MCF 10A (cell line): ENCODE data around the gene CFHR2. TPM values are rescaled to one million over a fixed set of nuclear protein-coding genes. Genes with fewer than 3 reads are reported as not detected.
"Not testable (repeated sequence)": the region's sequence is repeated elsewhere in the genome, so short reads cannot be mapped to it uniquely, and the experiment has no call there.

Source experiments
- Bru-seq: library from RNA; stranded (reverse); fragments of 400-500 nt; gene quantifications from one replicate; lab custom pipeline; 2021; lab: Mats Ljungman, UMichigan
- BruChase-seq, 2 experiments: library from RNA; stranded (reverse); fragments of 400-500 nt; gene quantifications; one replicate each; lab custom pipeline; 2021; lab: Mats Ljungman, UMichigan
- BruUV-seq: library from RNA; stranded (reverse); fragments of 400-500 nt; replicated peaks from 2 replicates; lab custom pipeline; 2021; lab: Mats Ljungman, UMichigan
- CTCF ChIA-PET: fragments of 300-600 bp; sonication (Branson Sonifier 250); formaldehyde crosslinking; extraction: SDS; loops from one replicate; lab custom pipeline; 2021; ENCODE audit warnings: antibody characterized with exemption, inconsistent platforms; lab: Yijun Ruan, JAX
- POLR2A ChIA-PET: fragments of 300-600, 350-650 bp; sonication (Branson Sonifier 250); formaldehyde crosslinking; extraction: SDS; loops from one replicate; lab custom pipeline; 2020; ENCODE audit warnings: antibody characterized with exemption, inconsistent platforms; lab: Yijun Ruan, JAX
- DNase-seq: peaks from one replicate; pipeline ENCODE4 v3.0.0-alpha.2; 2018; ENCODE audit not compliant: unreplicated experiment
- H3K27ac Mint-ChIP-seq: one replicate; pipeline ENCODE4 v1.8.0; 2022; ENCODE audit warnings: mild to moderate bottlenecking, low read depth, mixed read lengths; ENCODE audit not compliant: unreplicated experiment
- H3K27me3 Mint-ChIP-seq: one replicate; pipeline ENCODE4 v1.8.0; 2022; ENCODE audit warnings: mixed read lengths; ENCODE audit not compliant: insufficient read depth, unreplicated experiment
- H3K36me3 Mint-ChIP-seq: one replicate; pipeline ENCODE4 v1.8.0; 2022; ENCODE audit warnings: mild to moderate bottlenecking, moderate library complexity, mixed read lengths; ENCODE audit not compliant: insufficient read depth, unreplicated experiment
- H3K4me1 Mint-ChIP-seq: one replicate; pipeline ENCODE4 v1.8.0; 2022; ENCODE audit warnings: mixed read lengths; ENCODE audit not compliant: insufficient read depth, unreplicated experiment
- H3K4me3 Mint-ChIP-seq: one replicate; pipeline ENCODE4 v1.8.0; 2022; ENCODE audit warnings: mild to moderate bottlenecking, moderate library complexity, mixed read lengths; ENCODE audit not compliant: unreplicated experiment
- H3K9me3 Mint-ChIP-seq: one replicate; pipeline ENCODE4 v1.8.0; 2022; ENCODE audit warnings: mixed read lengths; ENCODE audit not compliant: unreplicated experiment
- CTCF ChIP-seq: fragments of 200-600 bp; IDR thresholded peaks from one replicate; pipeline ENCODE4 v1.8.0; 2022; ENCODE audit warnings: antibody characterized with exemption, mild to moderate bottlenecking; ENCODE audit not compliant: unreplicated experiment
- intact Hi-C: fragments of 100-400 bp; cut with micrococcal nuclease; formaldehyde crosslinking; loops from 2 replicates; pipeline ENCODE4 v1.14.1; 2022
- long read RNA-seq: library from polyadenylated mRNA; stranded (forward); transcript quantifications from one replicate; pipeline ENCODE4 v2.0.0, GENCODE V29; 2022
- total RNA-seq: library from RNA; stranded (reverse); gene quantifications from 2 replicates; pipeline ENCODE4 v1.2.3, GENCODE V29; 2022

CFHR2 gene
- total RNA-seq = not detected in 2 replicates
- Bru-seq, nascent RNA = not detected
- not detected for BruChase-seq, experiment 1, labeled RNA remaining after a 6-hour chase
- not detected for BruChase-seq, experiment 2, labeled RNA remaining after a 2-hour chase
- long read RNA-seq = 0 reads

GRCh38 chr1:196943568-196943967 is at the start of gene CFHR2:
Gene CFHR2 (plus strand): TSS chr1:196943738. CDS start chr1:196943881, 143 bp downstream.
- intact Hi-C loops, H3K9me3 Mint-ChIP-seq, H3K4me1 Mint-ChIP-seq, DNase-seq, H3K36me3 Mint-ChIP-seq, CTCF ChIA-PET, BruUV-seq, H3K27ac Mint-ChIP-seq, H3K27me3 Mint-ChIP-seq, H3K4me3 Mint-ChIP-seq, POLR2A ChIA-PET: not testable (repeated sequence)

GRCh38 chr1:196896355-196896754 is 47.2 kb upstream of the CFHR2 start:
- no peaks in the 10 kb centered on the region for H3K27me3 Mint-ChIP-seq
- ChIA-PET POLR2A (no interaction called here), CTCF (no interaction called here)
- intact Hi-C loops = no loop called here
- DNase-seq = no peak
- H3K9me3 Mint-ChIP-seq = peaks cover 6% of the 10 kb centered on the region
- H3K4me3 Mint-ChIP-seq = no peak overlapping the region
- no peaks in the 10 kb centered on the region for H3K4me1 Mint-ChIP-seq
- no peak overlapping the region for H3K27ac Mint-ChIP-seq
- no peaks in the 10 kb centered on the region for H3K36me3 Mint-ChIP-seq
- no TSS peak for BruUV-seq
- no peak for TF ChIP-seq CTCF

GRCh38 chr1:196897158-196897828 is 46.2 kb upstream of the CFHR2 start:
- Mint-ChIP-seq H3K27me3 (no peaks in the 10 kb centered on the region), H3K9me3 (peaks cover 6% of the 10 kb centered on the region), H3K4me1 (no peaks in the 10 kb centered on the region), H3K4me3 (no peak overlapping the region), H3K36me3 (no peaks in the 10 kb centered on the region), H3K27ac (no peak overlapping the region)
- CTCF ChIA-PET = no interaction called here
- TF ChIP-seq CTCF = no peak
- POLR2A ChIA-PET = interaction anchor here (0.7 kb wide), 1 partner anchor 191 kb away, joined by 3 read pairs; no protein-coding TSS in a partner anchor
- DNase-seq = no peak
- BruUV-seq = no TSS peak
- intact Hi-C loops = no loop called here

- intact Hi-C loops = no loop called here
- ChIA-PET POLR2A (no interaction called here), CTCF (interaction anchor here (0.6 kb wide), 1 partner anchor 690 kb away, joined by 3 read pairs; no protein-coding TSS in a partner anchor)
- Mint-ChIP-seq H3K36me3 (no peaks in the 10 kb centered on the region), H3K4me1 (no peaks in the 10 kb centered on the region), H3K4me3 (no peak overlapping the region), H3K27me3 (no peaks in the 10 kb centered on the region), H3K27ac (no peak overlapping the region), H3K9me3 (peaks cover 6% of the 10 kb centered on the region)
- DNase-seq = no peak
- TF ChIP-seq CTCF = peak; percentile 17
- BruUV-seq = no TSS peak
These were observed 41.2 kb upstream of the CFHR2 start for GRCh38 chr1:196902344-196902743.
